ENCODE results near the gene LBHD1. TPM values are rescaled to one million over a fixed set of nuclear protein-coding genes. Genes with fewer than 3 reads are reported as not detected.

LBHD1 gene
- total and polyA plus RNA-seq, 2 of the 4 experiments (the other 2 are of a cell fraction) = 1.6 to 4.0 TPM

- Histone ChIP-seq H2BK120ac (ENCODE audit: low read depth, low read length) (peak within 1 kb of the TSS; percentile 61), H2AK5ac (ENCODE audit: low read depth, low read length) (peak within 1 kb of the TSS; percentile 93), H2AFZ (replicated peaks; ENCODE audit: low read length, poor library complexity) (peak within 1 kb of the TSS; percentile 80), H2BK5ac (ENCODE audit: low read depth, low read length, poor library complexity, severe bottlenecking) (peak within 1 kb of the TSS; percentile 44), H3K4ac (ENCODE audit: low read depth, low read length) (peak within 1 kb of the TSS; percentile 82), H4K20me1 (ENCODE audit: insufficient read depth, low read length) (0 out of 2 replicates have a peak, but pooled peaks cover 6% of the 10 kb centered on the region), H3K14ac (replicated peaks; ENCODE audit: low read depth, low read length) (peak within 1 kb of the TSS; percentile 70), H3K27ac (ENCODE audit: insufficient read depth, low read length) (peak within 1 kb of the TSS; percentile 66; the same call in 1 of the 2 replicates), H3K9me1 (ENCODE audit: insufficient read depth, low read length) (peaks cover 6% of the 10 kb centered on the region; the same call in 1 of the 2 replicates), H3K4me1 (ENCODE audit: control insufficient read depth, insufficient read depth, low read length) (peaks cover 9% of the 10 kb centered on the region; the same call in 1 of the 2 replicates), H3K23ac (ENCODE audit: low read depth, low read length) (peak within 1 kb of the TSS; percentile 75; the same call in 1 of the 2 replicates), H3K18ac (ENCODE audit: low read depth, low read length) (peak within 1 kb of the TSS; percentile 16; the same call in 1 of the 2 replicates), H3K9ac (ENCODE audit: low read depth, low read length) (no peak within 1 kb of the TSS; the same call in 1 of the 2 replicates), H3K56ac (ENCODE audit: extremely low read depth, insufficient read depth, low read length) (no peak within 1 kb of the TSS), H2AK9ac (replicated peaks; ENCODE audit: low read depth, low read length, poor library complexity) (peak within 1 kb of the TSS; percentile 89), H2BK20ac (ENCODE audit: low read depth, low read length) (peak within 1 kb of the TSS; percentile 60), H3K27me3 (ENCODE audit: control insufficient read depth, insufficient read depth, low read length) (no peaks in the 10 kb centered on the region), H3K9me3 (ENCODE audit: control insufficient read depth, insufficient read depth, low read length) (no peaks in the 10 kb centered on the region), H4K8ac (ENCODE audit: low read depth in 2 of 2, low read length in 2 of 2) (peak within 1 kb of the TSS; percentile 60 to 86; a peak in 3 of 4 replicates), H4K5ac (ENCODE audit: low read depth, low read length) (peak within 1 kb of the TSS; percentile 27; the same call in 1 of the 2 replicates), H3K79me1 (ENCODE audit: low read depth in 1 of 2, low read length in 2 of 2) (peaks cover 0 to 4% of the 10 kb centered on the region in 2 experiments; a peak in 1 of 4 replicates), H4K91ac (ENCODE audit: insufficient read depth, low read depth, low read length) (peak within 1 kb of the TSS; percentile 68), H3K36me3 (ENCODE audit: control insufficient read depth, insufficient read depth, low read length) (peaks cover 21% of the 10 kb centered on the region), H2BK15ac (ENCODE audit: low read depth, low read length) (peak within 1 kb of the TSS; percentile 55; the same call in 1 of the 3 replicates), H3K4me3 (ENCODE audit: insufficient read depth, low read depth, low read length) (no peak within 1 kb of the TSS), H3K4me2 (ENCODE audit: low read depth, low read length) (peak within 1 kb of the TSS; percentile 32; the same call in 1 of the 2 replicates)
- ChIA-PET CTCF (interaction anchor here (0.6 to 2.0 kb wide), 7 partner anchors 9 to 322 kb away, joined by 3 to 5 read pairs (median 3); partner anchors contain the start of gene UBXN1), POLR2A (ENCODE audit: unreplicated experiment) (interaction anchor here (0.8 to 1.1 kb wide), 2 partner anchors 9 to 115 kb away, joined by 3 to 4 read pairs; partner anchors contain the start of gene EEF1G)
- intact Hi-C loops (cut with micrococcal nuclease) = loop anchor here (10.0 kb wide), 1 partner anchor 95 kb away; the partner anchor contains the start of gene TUT1
- DNase-seq = peak; percentile 86
- peak; percentile 88 for ATAC-seq (ENCODE audit: low read depth)
- no CpG with 5 or more reads among the region's 11 CpGs for WGBS, 2 experiments (ENCODE audit: extremely low coverage in 2 of 2, insufficient read length in 1 of 2)
- in situ Hi-C loops (cut with MboI; ENCODE audit: low sequenced_read_pairs) = loop anchor here (10.0 kb wide), 1 partner anchor 295 kb away; no protein-coding TSS in a partner anchor
- no TSS peak for BruUV-seq (replicated peaks)
- dilution Hi-C loops (cut with HindIII; ENCODE audit: low sequenced_read_pairs, unreplicated experiment) = no loop called here
- no peak for TF ChIP-seq RAD21 (IDR thresholded peaks at IDR 0.05; ENCODE audit: low read length)
- peak; percentile 49; the same call in 1 of the 2 replicates for TF ChIP-seq USF2 (IDR thresholded peaks at IDR 0.05; ENCODE audit: low read depth, low read length)
- no peak for TF ChIP-seq MAFK (IDR thresholded peaks at IDR 0.05; ENCODE audit: low read depth, low read length)
- no peak for TF ChIP-seq POLR2A (IDR thresholded peaks at IDR 0.05; ENCODE audit: low read depth, low read length)
- peak; percentile 49; the same call in 1 of the 2 replicates for TF ChIP-seq MXI1 (IDR thresholded peaks at IDR 0.05; ENCODE audit: borderline replicate concordance, low read depth, low read length)
- no peak for TF ChIP-seq RFX5 (IDR thresholded peaks at IDR 0.05; ENCODE audit: low read depth, low read length)
- TF ChIP-seq CHD1 (IDR thresholded peaks at IDR 0.05; ENCODE audit: low read depth, low read length) = no peak
- TF ChIP-seq, protein P1, sequence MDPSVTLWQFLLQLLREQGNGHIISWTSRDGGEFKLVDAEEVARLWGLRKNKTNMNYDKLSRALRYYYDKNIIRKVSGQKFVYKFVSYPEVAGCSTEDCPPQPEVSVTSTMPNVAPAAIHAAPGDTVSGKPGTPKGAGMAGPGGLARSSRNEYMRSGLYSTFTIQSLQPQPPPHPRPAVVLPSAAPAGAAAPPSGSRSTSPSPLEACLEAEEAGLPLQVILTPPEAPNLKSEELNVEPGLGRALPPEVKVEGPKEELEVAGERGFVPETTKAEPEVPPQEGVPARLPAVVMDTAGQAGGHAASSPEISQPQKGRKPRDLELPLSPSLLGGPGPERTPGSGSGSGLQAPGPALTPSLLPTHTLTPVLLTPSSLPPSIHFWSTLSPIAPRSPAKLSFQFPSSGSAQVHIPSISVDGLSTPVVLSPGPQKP (IDR thresholded peaks at IDR 0.05; ENCODE audit: borderline replicate concordance, low read depth, low read length) = no peak
- no peak for TF ChIP-seq NFE2L2 (IDR thresholded peaks at IDR 0.05; ENCODE audit: low read depth, low read length)
- no peak; the same call in 1 of the 2 replicates for TF ChIP-seq BHLHE40 (IDR thresholded peaks at IDR 0.05; ENCODE audit: low read depth, low read length)
- TF ChIP-seq RCOR1 (IDR thresholded peaks at IDR 0.05; ENCODE audit: insufficient replicate concordance, low read length) = no peak
- peak; percentile 51; the same call in 1 of the 2 replicates for TF ChIP-seq FOS (IDR thresholded peaks at IDR 0.05; ENCODE audit: low read depth, low read length)
- TF ChIP-seq, protein P2, sequence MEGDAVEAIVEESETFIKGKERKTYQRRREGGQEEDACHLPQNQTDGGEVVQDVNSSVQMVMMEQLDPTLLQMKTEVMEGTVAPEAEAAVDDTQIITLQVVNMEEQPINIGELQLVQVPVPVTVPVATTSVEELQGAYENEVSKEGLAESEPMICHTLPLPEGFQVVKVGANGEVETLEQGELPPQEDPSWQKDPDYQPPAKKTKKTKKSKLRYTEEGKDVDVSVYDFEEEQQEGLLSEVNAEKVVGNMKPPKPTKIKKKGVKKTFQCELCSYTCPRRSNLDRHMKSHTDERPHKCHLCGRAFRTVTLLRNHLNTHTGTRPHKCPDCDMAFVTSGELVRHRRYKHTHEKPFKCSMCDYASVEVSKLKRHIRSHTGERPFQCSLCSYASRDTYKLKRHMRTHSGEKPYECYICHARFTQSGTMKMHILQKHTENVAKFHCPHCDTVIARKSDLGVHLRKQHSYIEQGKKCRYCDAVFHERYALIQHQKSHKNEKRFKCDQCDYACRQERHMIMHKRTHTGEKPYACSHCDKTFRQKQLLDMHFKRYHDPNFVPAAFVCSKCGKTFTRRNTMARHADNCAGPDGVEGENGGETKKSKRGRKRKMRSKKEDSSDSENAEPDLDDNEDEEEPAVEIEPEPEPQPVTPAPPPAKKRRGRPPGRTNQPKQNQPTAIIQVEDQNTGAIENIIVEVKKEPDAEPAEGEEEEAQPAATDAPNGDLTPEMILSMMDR (conservative IDR thresholded peaks at IDR 0.05; ENCODE audit: low read depth, low read length) = no peak
Observed at GRCh38 chr11:62689421-62690183, 17.5 kb upstream of the LBHD1 start, which contains the start of gene LRRN4CL. Gene LRRN4CL, minus strand, starts transcription at chr11:62689530. Its CDS starts 1,022 bp downstream, at chr11:62688508.
